Cardiac muscle cell (in vitro differentiated cells and primary cell): ENCODE measurements around the gene MYO5C. TPM values are rescaled to one million over a fixed set of nuclear protein-coding genes. Genes with fewer than 3 reads are reported as not detected.

Experiments used
- DNase-seq, 2 donors: peaks; one replicate each; pipeline versions ENCODE4 v3.0.0 to v3.0.0-alpha.2; 2010 to 2017; ENCODE audit warnings: low read depth in 1 of 2, low spot score in 1 of 2
- H3K27ac ChIP-seq: fragments of 200-600 bp; sonication (generic); 2 replicates; pipeline ENCODE4 v1.5.1; 2016
- H3K27me3 ChIP-seq: fragments of 200-600 bp; sonication (generic); 2 replicates; pipeline ENCODE4 v1.6.0; 2016; ENCODE audit warnings: control low read depth
- H3K36me3 ChIP-seq: fragments of 200-600 bp; sonication (generic); 2 replicates; pipeline ENCODE4 v1.5.1; 2016; ENCODE audit warnings: control low read depth
- H3K4me1 ChIP-seq: fragments of 200-600 bp; sonication (generic); 2 replicates; pipeline ENCODE4 v1.8.1; 2017; ENCODE audit warnings: low read depth, mild to moderate bottlenecking, mixed run types
- H3K4me3 ChIP-seq: fragments of 200-600 bp; sonication (generic); 2 replicates; pipeline ENCODE4 v1.5.1; 2016; ENCODE audit warnings: mild to moderate bottlenecking
- H3K9me3 ChIP-seq: fragments of 200-600 bp; sonication (generic); 2 replicates; pipeline ENCODE4 v1.5.1; 2017; ENCODE audit warnings: low read depth, mild to moderate bottlenecking, control low read depth
- polyA plus RNA-seq: library from polyadenylated mRNA; unstranded; fragments of >200 nt; fragmentation: Nextera tagmentation; extraction: Ambion mirVana; gene quantifications from 2 replicates; pipeline ENCODE4 v1.2.1, GENCODE V29; 2016
- total RNA-seq: library from RNA; depleted of rRNA; stranded (reverse); fragments of >200 nt; gene quantifications from 2 replicates; pipeline ENCODE4 v1.2.3, GENCODE V29; 2016
- TF ChIP-seq, protein P1 (sequence below): IDR thresholded peaks from 2 replicates; pipeline ENCODE4 v1.5.1; 2012; ENCODE audit warnings: low read depth, mild to moderate bottlenecking, low read length

Gene MYO5C
- total and polyA plus RNA-seq, 2 experiments from 2014 or later: 2.9 to 8.5 TPM

DNA sequence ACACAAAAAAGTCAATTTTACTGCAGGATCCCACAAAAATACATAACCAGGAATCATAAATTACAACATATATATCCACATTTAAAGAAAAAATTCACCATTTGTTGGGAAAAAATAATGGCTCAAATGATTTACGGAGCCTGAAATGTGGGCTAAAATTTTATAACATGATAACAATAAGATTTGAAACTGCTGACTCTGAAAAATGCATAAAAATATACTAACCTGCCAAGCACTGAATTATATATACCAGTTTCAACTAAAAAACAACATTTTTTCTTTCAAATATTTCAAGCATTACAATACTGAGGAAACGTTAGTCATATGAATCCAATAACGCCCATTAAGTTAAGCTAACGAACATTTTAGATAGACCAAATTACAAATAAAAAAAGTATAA, 12.2 kb upstream of the MYO5C start:
- H3K27me3 ChIP-seq: no peaks in the 10 kb centered on the region
- H3K4me1 ChIP-seq: no peaks in the 10 kb centered on the region
- TF ChIP-seq, protein P1, sequence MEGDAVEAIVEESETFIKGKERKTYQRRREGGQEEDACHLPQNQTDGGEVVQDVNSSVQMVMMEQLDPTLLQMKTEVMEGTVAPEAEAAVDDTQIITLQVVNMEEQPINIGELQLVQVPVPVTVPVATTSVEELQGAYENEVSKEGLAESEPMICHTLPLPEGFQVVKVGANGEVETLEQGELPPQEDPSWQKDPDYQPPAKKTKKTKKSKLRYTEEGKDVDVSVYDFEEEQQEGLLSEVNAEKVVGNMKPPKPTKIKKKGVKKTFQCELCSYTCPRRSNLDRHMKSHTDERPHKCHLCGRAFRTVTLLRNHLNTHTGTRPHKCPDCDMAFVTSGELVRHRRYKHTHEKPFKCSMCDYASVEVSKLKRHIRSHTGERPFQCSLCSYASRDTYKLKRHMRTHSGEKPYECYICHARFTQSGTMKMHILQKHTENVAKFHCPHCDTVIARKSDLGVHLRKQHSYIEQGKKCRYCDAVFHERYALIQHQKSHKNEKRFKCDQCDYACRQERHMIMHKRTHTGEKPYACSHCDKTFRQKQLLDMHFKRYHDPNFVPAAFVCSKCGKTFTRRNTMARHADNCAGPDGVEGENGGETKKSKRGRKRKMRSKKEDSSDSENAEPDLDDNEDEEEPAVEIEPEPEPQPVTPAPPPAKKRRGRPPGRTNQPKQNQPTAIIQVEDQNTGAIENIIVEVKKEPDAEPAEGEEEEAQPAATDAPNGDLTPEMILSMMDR: no peak
- no peaks in the 10 kb centered on the region for H3K9me3 ChIP-seq
- H3K36me3 ChIP-seq: peaks cover 3% of the 10 kb centered on the region
- H3K4me3 ChIP-seq: no peak overlapping the region
- no peak overlapping the region for H3K27ac ChIP-seq
- DNase-seq: no peak

DNA sequence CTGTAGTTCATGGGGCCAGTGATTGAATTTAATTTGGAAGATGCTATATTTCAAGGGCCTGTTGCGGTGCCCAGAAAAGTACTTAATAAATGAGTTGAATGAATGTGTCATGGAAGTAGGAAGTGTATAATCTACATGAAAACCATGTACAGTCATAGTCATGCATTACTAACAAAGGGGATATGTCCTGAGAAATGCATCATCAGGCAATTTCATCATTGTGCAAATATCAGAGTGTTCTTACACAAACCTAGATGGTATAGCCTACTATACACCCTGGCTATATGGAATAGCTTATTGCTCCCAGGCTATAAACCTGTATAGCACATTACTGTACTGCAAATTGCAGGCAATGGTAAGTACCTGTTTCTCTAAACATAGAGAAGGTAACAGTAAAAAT, 10.7 kb upstream of the MYO5C start:
- Histone ChIP-seq H3K4me1 (no peaks in the 10 kb centered on the region), H3K9me3 (no peaks in the 10 kb centered on the region), H3K27me3 (no peaks in the 10 kb centered on the region), H3K27ac (no peak overlapping the region), H3K36me3 (no peaks in the 10 kb centered on the region), H3K4me3 (no peak overlapping the region)
- TF ChIP-seq, protein P1: no peak
- peak in 1 of 2 donors; percentile 57 for DNase-seq

DNA sequence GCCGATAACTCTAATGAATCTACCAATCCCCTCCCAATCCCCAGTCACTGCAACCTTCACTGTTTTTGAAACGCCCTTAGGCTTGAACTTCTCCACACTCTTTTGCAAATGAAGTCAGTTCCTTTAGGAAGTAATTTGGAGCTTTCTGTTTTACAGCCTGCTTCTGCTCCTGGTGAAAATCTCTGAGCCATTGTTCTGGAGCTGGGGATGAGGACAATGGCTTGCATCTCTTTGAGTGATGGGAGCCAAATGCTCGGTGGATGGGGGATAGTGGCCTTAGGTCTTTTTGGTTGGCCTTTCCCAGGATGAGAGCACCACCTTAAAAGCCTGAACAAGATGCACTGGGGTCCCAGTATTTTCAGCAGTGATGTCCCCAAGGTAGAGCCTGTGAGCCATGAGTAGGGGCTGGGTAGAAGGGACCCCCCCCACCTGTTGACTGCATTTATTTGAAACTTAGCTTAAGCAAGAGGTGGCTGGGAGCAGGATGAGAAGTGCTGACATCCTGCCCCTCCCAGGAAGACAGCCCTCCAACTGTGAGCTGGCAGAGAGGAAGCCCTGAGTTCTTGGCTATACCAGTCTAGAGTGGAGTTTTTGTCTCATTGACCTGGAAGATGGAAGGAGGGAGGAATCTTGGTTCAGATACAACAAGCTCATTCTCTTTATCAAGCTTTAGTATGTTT, 7.6 kb upstream of the MYO5C start:
- H3K4me1 ChIP-seq: no peaks in the 10 kb centered on the region
- H3K27me3 ChIP-seq: no peaks in the 10 kb centered on the region
- H3K4me3 ChIP-seq: no peak overlapping the region
- no peak overlapping the region for H3K27ac ChIP-seq
- TF ChIP-seq, protein P1: no peak
- H3K36me3 ChIP-seq: no peaks in the 10 kb centered on the region
- no peaks in the 10 kb centered on the region for H3K9me3 ChIP-seq
- no peak for DNase-seq

DNA sequence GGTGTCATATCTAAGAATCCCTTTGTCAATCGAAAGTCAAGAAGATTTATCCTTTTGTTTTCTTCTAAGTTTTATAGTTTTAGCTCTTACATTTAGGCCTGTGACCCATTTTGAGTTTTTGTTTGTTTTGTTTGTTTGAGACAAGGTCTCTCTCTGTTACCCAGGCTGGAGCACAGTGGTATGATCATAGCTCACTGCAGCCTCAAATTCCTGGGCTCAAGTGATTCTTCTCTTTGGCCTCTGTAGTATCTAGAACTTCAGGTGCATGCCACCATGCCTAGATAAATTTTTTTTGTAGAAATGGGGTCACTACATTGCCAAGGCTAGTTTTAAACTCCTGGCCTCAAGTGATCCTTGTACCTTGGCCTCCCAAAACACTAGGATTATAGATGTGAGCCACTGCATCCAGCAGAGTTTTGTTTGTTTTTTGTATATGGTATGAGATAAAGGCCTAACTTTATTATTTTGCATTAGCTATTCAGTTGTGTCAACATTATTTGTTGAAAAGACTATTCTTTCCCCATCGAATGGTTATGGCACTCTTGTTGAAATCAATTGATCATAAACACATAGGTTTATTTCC, 5.8 kb upstream of the MYO5C start:
- Histone ChIP-seq H3K4me1 (no peaks in the 10 kb centered on the region), H3K9me3 (no peaks in the 10 kb centered on the region), H3K27ac (no peak overlapping the region), H3K27me3 (no peaks in the 10 kb centered on the region), H3K4me3 (no peak overlapping the region), H3K36me3 (no peaks in the 10 kb centered on the region)
- TF ChIP-seq, protein P1: no peak
- DNase-seq: no peak

DNA sequence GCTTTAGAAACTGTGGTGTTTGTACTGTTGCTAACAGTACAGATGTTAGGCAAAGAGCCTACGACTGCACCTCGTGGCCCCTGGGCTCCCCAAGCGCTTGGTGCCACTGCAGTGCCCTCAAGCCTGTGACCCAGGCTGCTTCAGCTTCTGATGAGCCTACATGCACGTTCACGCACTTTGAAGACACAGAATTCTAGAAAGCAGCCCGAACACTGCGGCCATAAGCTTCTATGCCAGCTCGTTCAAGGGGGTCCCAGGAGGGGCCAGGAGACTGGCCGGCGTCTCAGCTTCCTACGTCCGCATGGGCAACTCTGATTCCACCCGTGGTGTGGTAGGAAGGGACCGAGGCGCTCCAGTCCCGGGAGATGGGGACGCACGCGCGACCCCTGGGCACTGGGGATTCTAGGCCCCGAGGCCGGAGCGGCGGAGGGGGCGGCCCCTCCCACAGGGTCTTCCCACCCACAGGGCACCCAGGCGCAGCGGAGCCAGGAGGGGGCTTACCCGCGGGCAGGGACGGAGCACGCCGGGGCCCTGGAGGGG, 653 bp downstream of the MYO5C start:
- Histone ChIP-seq H3K27me3 (peaks cover 12% of the 10 kb centered on the region), H3K9me3 (no peaks in the 10 kb centered on the region), H3K36me3 (no peaks in the 10 kb centered on the region), H3K27ac (no peak overlapping the region), H3K4me1 (no peaks in the 10 kb centered on the region), H3K4me3 (peak overlapping the region; percentile 78)
- peak in 1 of 2 donors; percentile 23 for DNase-seq
- TF ChIP-seq, protein P1: no peak
